ENCODE data around the gene CAVIN4.

DNA sequence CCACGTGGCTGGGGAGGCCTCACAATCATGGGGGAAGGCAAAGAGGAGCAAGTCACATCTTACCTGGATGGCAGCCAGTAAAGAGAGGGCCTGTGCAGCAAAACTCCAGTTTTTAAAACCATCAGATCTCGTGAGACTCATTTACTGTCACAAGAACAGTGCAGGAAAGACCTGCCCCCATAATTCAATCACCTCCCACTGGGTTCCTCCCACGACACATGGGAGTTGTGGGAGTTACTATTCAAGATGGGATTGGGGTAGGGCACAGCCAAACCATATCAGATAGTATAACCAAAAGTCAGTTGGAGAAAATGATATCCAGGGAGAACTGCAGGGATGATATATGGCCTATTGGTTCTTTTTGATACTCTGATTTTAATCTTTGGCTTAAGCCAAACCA, 10.0 kb upstream of the CAVIN4 start:
- TF ChIP-seq BCL11A (tag by site-specific recombination; IDR thresholded peaks at IDR 0.05; ENCODE audit: low read depth) (no peak), ZNF707 (tag by site-specific recombination; IDR thresholded peaks at IDR 0.05) (no peak), MZF1 (tag by site-specific recombination; IDR thresholded peaks at IDR 0.05; ENCODE audit: borderline replicate concordance) (no peak), ZNF670 (tag by site-specific recombination; IDR thresholded peaks at IDR 0.05; ENCODE audit: low read depth) (no peak), ZBTB48 (tag by site-specific recombination; IDR thresholded peaks at IDR 0.05) (no peak), KLF1 (tag by site-specific recombination; IDR thresholded peaks at IDR 0.05) (no peak), TCF7L2 (IDR thresholded peaks at IDR 0.05; ENCODE audit: borderline replicate concordance, low read depth, low read length) (no peak), ZNF776 (tag by site-specific recombination; IDR thresholded peaks at IDR 0.05; ENCODE audit: borderline replicate concordance) (no peak), ZNF366 (tag by site-specific recombination; conservative IDR thresholded peaks at IDR 0.05) (no peak)
- TF ChIP-seq, protein P1, sequence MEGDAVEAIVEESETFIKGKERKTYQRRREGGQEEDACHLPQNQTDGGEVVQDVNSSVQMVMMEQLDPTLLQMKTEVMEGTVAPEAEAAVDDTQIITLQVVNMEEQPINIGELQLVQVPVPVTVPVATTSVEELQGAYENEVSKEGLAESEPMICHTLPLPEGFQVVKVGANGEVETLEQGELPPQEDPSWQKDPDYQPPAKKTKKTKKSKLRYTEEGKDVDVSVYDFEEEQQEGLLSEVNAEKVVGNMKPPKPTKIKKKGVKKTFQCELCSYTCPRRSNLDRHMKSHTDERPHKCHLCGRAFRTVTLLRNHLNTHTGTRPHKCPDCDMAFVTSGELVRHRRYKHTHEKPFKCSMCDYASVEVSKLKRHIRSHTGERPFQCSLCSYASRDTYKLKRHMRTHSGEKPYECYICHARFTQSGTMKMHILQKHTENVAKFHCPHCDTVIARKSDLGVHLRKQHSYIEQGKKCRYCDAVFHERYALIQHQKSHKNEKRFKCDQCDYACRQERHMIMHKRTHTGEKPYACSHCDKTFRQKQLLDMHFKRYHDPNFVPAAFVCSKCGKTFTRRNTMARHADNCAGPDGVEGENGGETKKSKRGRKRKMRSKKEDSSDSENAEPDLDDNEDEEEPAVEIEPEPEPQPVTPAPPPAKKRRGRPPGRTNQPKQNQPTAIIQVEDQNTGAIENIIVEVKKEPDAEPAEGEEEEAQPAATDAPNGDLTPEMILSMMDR (tag by site-specific recombination; IDR thresholded peaks at IDR 0.05), result no peak
- TF ChIP-seq, protein P2, sequence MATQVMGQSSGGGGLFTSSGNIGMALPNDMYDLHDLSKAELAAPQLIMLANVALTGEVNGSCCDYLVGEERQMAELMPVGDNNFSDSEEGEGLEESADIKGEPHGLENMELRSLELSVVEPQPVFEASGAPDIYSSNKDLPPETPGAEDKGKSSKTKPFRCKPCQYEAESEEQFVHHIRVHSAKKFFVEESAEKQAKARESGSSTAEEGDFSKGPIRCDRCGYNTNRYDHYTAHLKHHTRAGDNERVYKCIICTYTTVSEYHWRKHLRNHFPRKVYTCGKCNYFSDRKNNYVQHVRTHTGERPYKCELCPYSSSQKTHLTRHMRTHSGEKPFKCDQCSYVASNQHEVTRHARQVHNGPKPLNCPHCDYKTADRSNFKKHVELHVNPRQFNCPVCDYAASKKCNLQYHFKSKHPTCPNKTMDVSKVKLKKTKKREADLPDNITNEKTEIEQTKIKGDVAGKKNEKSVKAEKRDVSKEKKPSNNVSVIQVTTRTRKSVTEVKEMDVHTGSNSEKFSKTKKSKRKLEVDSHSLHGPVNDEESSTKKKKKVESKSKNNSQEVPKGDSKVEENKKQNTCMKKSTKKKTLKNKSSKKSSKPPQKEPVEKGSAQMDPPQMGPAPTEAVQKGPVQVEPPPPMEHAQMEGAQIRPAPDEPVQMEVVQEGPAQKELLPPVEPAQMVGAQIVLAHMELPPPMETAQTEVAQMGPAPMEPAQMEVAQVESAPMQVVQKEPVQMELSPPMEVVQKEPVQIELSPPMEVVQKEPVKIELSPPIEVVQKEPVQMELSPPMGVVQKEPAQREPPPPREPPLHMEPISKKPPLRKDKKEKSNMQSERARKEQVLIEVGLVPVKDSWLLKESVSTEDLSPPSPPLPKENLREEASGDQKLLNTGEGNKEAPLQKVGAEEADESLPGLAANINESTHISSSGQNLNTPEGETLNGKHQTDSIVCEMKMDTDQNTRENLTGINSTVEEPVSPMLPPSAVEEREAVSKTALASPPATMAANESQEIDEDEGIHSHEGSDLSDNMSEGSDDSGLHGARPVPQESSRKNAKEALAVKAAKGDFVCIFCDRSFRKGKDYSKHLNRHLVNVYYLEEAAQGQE (tag by site-specific recombination; IDR thresholded peaks at IDR 0.05), result no peak
- TF ChIP-seq, protein P3, sequence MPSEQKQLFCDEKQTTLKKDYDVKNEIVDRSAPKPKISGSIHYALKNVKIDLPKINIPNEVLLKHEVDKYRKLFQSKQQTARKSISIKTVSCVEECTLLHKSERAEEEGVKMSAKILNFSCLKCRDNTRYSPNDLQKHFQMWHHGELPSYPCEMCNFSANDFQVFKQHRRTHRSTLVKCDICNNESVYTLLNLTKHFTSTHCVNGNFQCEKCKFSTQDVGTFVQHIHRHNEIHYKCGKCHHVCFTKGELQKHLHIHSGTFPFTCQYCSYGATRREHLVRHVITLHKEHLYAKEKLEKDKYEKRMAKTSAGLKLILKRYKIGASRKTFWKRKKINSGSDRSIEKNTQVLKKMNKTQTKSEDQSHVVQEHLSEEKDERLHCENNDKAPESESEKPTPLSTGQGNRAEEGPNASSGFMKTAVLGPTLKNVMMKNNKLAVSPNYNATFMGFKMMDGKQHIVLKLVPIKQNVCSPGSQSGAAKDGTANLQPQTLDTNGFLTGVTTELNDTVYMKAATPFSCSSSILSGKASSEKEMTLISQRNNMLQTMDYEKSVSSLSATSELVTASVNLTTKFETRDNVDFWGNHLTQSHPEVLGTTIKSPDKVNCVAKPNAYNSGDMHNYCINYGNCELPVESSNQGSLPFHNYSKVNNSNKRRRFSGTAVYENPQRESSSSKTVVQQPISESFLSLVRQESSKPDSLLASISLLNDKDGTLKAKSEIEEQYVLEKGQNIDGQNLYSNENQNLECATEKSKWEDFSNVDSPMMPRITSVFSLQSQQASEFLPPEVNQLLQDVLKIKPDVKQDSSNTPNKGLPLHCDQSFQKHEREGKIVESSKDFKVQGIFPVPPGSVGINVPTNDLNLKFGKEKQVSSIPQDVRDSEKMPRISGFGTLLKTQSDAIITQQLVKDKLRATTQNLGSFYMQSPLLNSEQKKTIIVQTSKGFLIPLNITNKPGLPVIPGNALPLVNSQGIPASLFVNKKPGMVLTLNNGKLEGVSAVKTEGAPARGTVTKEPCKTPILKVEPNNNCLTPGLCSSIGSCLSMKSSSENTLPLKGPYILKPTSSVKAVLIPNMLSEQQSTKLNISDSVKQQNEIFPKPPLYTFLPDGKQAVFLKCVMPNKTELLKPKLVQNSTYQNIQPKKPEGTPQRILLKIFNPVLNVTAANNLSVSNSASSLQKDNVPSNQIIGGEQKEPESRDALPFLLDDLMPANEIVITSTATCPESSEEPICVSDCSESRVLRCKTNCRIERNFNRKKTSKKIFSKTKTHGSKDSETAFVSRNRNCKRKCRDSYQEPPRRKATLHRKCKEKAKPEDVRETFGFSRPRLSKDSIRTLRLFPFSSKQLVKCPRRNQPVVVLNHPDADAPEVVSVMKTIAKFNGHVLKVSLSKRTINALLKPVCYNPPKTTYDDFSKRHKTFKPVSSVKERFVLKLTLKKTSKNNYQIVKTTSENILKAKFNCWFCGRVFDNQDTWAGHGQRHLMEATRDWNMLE (tag by site-specific recombination; conservative IDR thresholded peaks at IDR 0.05; ENCODE audit: low read depth), result no peak
